ENCODE data around the gene FIBIN.
"Not testable (repeated sequence)": the region's sequence is repeated elsewhere in the genome, so short reads cannot be mapped to it uniquely, and the experiment has no call there.

Gene FIBIN

GRCh38 chr11:26953770-26954392 lies 40.0 kb upstream of the FIBIN start:
- TF ChIP-seq Cebpa-rat (IDR thresholded peaks at IDR 0.05), result no peak
- Histone ChIP-seq H3K4me3 (no peak overlapping the region), H3K27me3 (no peaks in the 10 kb centered on the region), H3K4me2 (no peak overlapping the region), H3K9me3 (no peaks in the 10 kb centered on the region), H3K36me3 (no peaks in the 10 kb centered on the region), H4K20me1 (no peaks in the 10 kb centered on the region), H3K4me1 (no peaks in the 10 kb centered on the region), H3K27ac (no peak overlapping the region), H3K9ac (no peak overlapping the region)

- H3K9me3 ChIP-seq, result no peaks in the 10 kb centered on the region
- no peaks in the 10 kb centered on the region for H4K20me1 ChIP-seq
- no peaks in the 10 kb centered on the region for H3K4me1 ChIP-seq
- no peak overlapping the region for H3K4me2 ChIP-seq
- H3K9ac ChIP-seq, result no peak overlapping the region
- H3K36me3 ChIP-seq, result no peaks in the 10 kb centered on the region
- H3K4me3 ChIP-seq, result no peak overlapping the region
- H3K27ac ChIP-seq, result no peak overlapping the region
- no peak for TF ChIP-seq Cebpa-rat (IDR thresholded peaks at IDR 0.05)
- no peaks in the 10 kb centered on the region for H3K27me3 ChIP-seq
These were observed 35.8 kb upstream of the FIBIN start for GRCh38 chr11:26958005-26958701.

GRCh38 chr11:26958702-26959049 lies 35.2 kb upstream of the FIBIN start:
- H3K9me3 ChIP-seq, result no peaks in the 10 kb centered on the region
- no peaks in the 10 kb centered on the region for H4K20me1 ChIP-seq
- no peak overlapping the region for H3K9ac ChIP-seq
- H3K4me1 ChIP-seq, result no peaks in the 10 kb centered on the region
- no peak for TF ChIP-seq Cebpa-rat (IDR thresholded peaks at IDR 0.05)
- no peaks in the 10 kb centered on the region for H3K36me3 ChIP-seq
- H3K27ac ChIP-seq, result no peak overlapping the region
- H3K27me3 ChIP-seq, result no peaks in the 10 kb centered on the region
- H3K4me2 ChIP-seq, result no peak overlapping the region
- no peak overlapping the region for H3K4me3 ChIP-seq

- Histone ChIP-seq H3K4me1 (no peaks in the 10 kb centered on the region), H3K9ac (no peak overlapping the region), H3K36me3 (no peaks in the 10 kb centered on the region), H3K9me3 (no peaks in the 10 kb centered on the region), H3K27me3 (no peaks in the 10 kb centered on the region), H3K4me3 (no peak overlapping the region), H4K20me1 (no peaks in the 10 kb centered on the region), H3K27ac (no peak overlapping the region), H3K4me2 (no peak overlapping the region)
- TF ChIP-seq Cebpa-rat (IDR thresholded peaks at IDR 0.05), result no peak
These were observed 33.6 kb upstream of the FIBIN start for GRCh38 chr11:26960281-26960680.

GRCh38 chr11:26963764-26964163 lies 30.1 kb upstream of the FIBIN start:
- Histone ChIP-seq H3K36me3 (no peaks in the 10 kb centered on the region), H3K4me2 (no peak overlapping the region), H3K4me1 (no peaks in the 10 kb centered on the region), H3K9ac (no peak overlapping the region), H3K27me3 (no peaks in the 10 kb centered on the region), H3K27ac (no peak overlapping the region), H3K9me3 (no peaks in the 10 kb centered on the region), H3K4me3 (no peak overlapping the region), H4K20me1 (no peaks in the 10 kb centered on the region)
- no peak for TF ChIP-seq Cebpa-rat (IDR thresholded peaks at IDR 0.05)

GRCh38 chr11:26964339-26964738 lies 29.6 kb upstream of the FIBIN start:
- Histone ChIP-seq H3K27ac (no peak overlapping the region), H3K4me3 (no peak overlapping the region), H3K9me3 (no peaks in the 10 kb centered on the region), H3K36me3 (no peaks in the 10 kb centered on the region), H3K4me2 (no peak overlapping the region), H3K27me3 (no peaks in the 10 kb centered on the region), H3K9ac (no peak overlapping the region), H4K20me1 (no peaks in the 10 kb centered on the region), H3K4me1 (no peaks in the 10 kb centered on the region)
- TF ChIP-seq Cebpa-rat (IDR thresholded peaks at IDR 0.05), result no peak

- not testable (repeated sequence) for H3K4me1 ChIP-seq, H3K4me2 ChIP-seq, H3K36me3 ChIP-seq, H3K9ac ChIP-seq, H3K4me3 ChIP-seq, H4K20me1 ChIP-seq, H3K27me3 ChIP-seq, H3K9me3 ChIP-seq, H3K27ac ChIP-seq
These were observed 28.9 kb upstream of the FIBIN start for GRCh38 chr11:26964847-26965485.

- no peak overlapping the region for H3K9ac ChIP-seq
- H3K4me1 ChIP-seq, result no peaks in the 10 kb centered on the region
- no peak overlapping the region for H3K4me3 ChIP-seq
- no peaks in the 10 kb centered on the region for H3K9me3 ChIP-seq
- no peaks in the 10 kb centered on the region for H4K20me1 ChIP-seq
- no peak overlapping the region for H3K27ac ChIP-seq
- no peaks in the 10 kb centered on the region for H3K36me3 ChIP-seq
- no peak overlapping the region for H3K4me2 ChIP-seq
- no peak for TF ChIP-seq Cebpa-rat (IDR thresholded peaks at IDR 0.05)
- H3K27me3 ChIP-seq, result no peaks in the 10 kb centered on the region
These were observed 22.0 kb upstream of the FIBIN start for GRCh38 chr11:26971961-26972360.

- no peak overlapping the region for H3K4me2 ChIP-seq
- TF ChIP-seq Cebpa-rat (IDR thresholded peaks at IDR 0.05), result no peak
- H3K9ac ChIP-seq, result no peak overlapping the region
- H3K4me3 ChIP-seq, result no peak overlapping the region
- peaks cover 5% of the 10 kb centered on the region for H3K9me3 ChIP-seq
- no peaks in the 10 kb centered on the region for H3K4me1 ChIP-seq
- H3K27ac ChIP-seq, result no peak overlapping the region
- no peaks in the 10 kb centered on the region for H3K27me3 ChIP-seq
- H3K36me3 ChIP-seq, result no peaks in the 10 kb centered on the region
- H4K20me1 ChIP-seq, result no peaks in the 10 kb centered on the region
These were observed 19.7 kb upstream of the FIBIN start for GRCh38 chr11:26974069-26974783.

- H3K27ac ChIP-seq, result no peak overlapping the region
These were observed 18.9 kb upstream of the FIBIN start for GRCh38 chr11:26974996-26975395.

More at GRCh38 chr11:26974996-26975395, 18.9 kb upstream of the FIBIN start:
- TF ChIP-seq Cebpa-rat (IDR thresholded peaks at IDR 0.05), result no peak
- Histone ChIP-seq H4K20me1 (no peaks in the 10 kb centered on the region), H3K9me3 (peaks cover 13% of the 10 kb centered on the region), H3K27me3 (no peaks in the 10 kb centered on the region), H3K9ac (no peak overlapping the region), H3K36me3 (no peaks in the 10 kb centered on the region), H3K4me1 (no peaks in the 10 kb centered on the region), H3K4me3 (no peak overlapping the region), H3K4me2 (no peak overlapping the region)
